Left ventricle myocardium inferior (tissue), 1 donor: ENCODE results near the gene TBCD. TPM values are rescaled to one million over a fixed set of nuclear protein-coding genes. Genes with fewer than 3 reads are reported as not detected.

Experiments
- DNase-seq: peaks from one replicate; pipeline ENCODE4 v3.0.0-alpha.2; 2020
- H3K27ac ChIP-seq: fragments of 200-600 bp; replicated peaks from 2 replicates; pipeline ENCODE4 v1.8.0; 2021
- H3K27me3 ChIP-seq: fragments of 200-600 bp; 2 replicates; pipeline ENCODE4 v1.8.0; 2021; ENCODE audit warnings: low read depth
- H3K36me3 ChIP-seq: fragments of 200-600 bp; 2 replicates; pipeline ENCODE4 v1.8.0; 2021
- H3K4me1 ChIP-seq: fragments of 200-600 bp; 2 replicates; pipeline ENCODE4 v1.8.0; 2021
- H3K4me3 ChIP-seq: fragments of 200-600 bp; 2 replicates; pipeline ENCODE4 v1.8.0; 2021; ENCODE audit warnings: mild to moderate bottlenecking, moderate library complexity
- H3K9me3 ChIP-seq: fragments of 200-600 bp; replicated peaks from 2 replicates; pipeline ENCODE4 v1.8.0; 2021
- CTCF ChIP-seq: fragments of 200-600 bp; IDR thresholded peaks from 2 replicates; pipeline ENCODE4 v1.8.0; 2021; ENCODE audit warnings: antibody characterized with exemption, mild to moderate bottlenecking, borderline replicate concordance
- intact Hi-C: fragments of 100-400 bp; cut with micrococcal nuclease; formaldehyde crosslinking; loops from one replicate; pipeline ENCODE4 v1.11.0; 2022
- total RNA-seq: library from RNA; stranded (reverse); fragmentation: NEBNext Ultra II Directional; extraction: Animal tissue kit (Norgen Biotek cat#: 25700); gene quantifications from one replicate; pipeline ENCODE4 v1.2.1, GENCODE V29; 2021
- donor health status: DM: no; HTN: yes; CAD: no; lungs with severe emphysema.

The TBCD gene
- total RNA-seq, 1 donor from 2014 or later = 48.0 TPM

- H3K27ac ChIP-seq = no peak overlapping the region
- no peak overlapping the region for H3K4me3 ChIP-seq
- H3K9me3 ChIP-seq = no peaks in the 10 kb centered on the region
- peaks cover 91% of the 10 kb centered on the region for H3K36me3 ChIP-seq
- peaks cover 6% of the 10 kb centered on the region for H3K4me1 ChIP-seq
- peak; percentile 4 for DNase-seq
- intact Hi-C loops = no loop called here
- TF ChIP-seq CTCF = no peak
- no peaks in the 10 kb centered on the region for H3K27me3 ChIP-seq
These were observed 176.1 kb downstream of the TBCD start for GRCh38 chr17:82927661-82928601.

- intact Hi-C loops = no loop called here
- DNase-seq = peak; percentile 11
- Histone ChIP-seq H3K27ac (no peak overlapping the region), H3K4me3 (no peak overlapping the region), H3K27me3 (no peaks in the 10 kb centered on the region), H3K36me3 (peaks cover 93% of the 10 kb centered on the region), H3K4me1 (peaks cover 6% of the 10 kb centered on the region), H3K9me3 (no peaks in the 10 kb centered on the region)
- TF ChIP-seq CTCF = no peak
These were observed 177.3 kb downstream of the TBCD start for GRCh38 chr17:82929011-82929622.

- intact Hi-C loops = no loop called here
- Histone ChIP-seq H3K4me3 (no peak overlapping the region), H3K36me3 (peaks cover 93% of the 10 kb centered on the region), H3K27ac (no peak overlapping the region), H3K27me3 (no peaks in the 10 kb centered on the region), H3K9me3 (no peaks in the 10 kb centered on the region), H3K4me1 (peaks cover 6% of the 10 kb centered on the region)
- peak; percentile 9 for DNase-seq
- TF ChIP-seq CTCF = no peak
These were observed 177.8 kb downstream of the TBCD start for GRCh38 chr17:82929676-82930042.

DNA sequence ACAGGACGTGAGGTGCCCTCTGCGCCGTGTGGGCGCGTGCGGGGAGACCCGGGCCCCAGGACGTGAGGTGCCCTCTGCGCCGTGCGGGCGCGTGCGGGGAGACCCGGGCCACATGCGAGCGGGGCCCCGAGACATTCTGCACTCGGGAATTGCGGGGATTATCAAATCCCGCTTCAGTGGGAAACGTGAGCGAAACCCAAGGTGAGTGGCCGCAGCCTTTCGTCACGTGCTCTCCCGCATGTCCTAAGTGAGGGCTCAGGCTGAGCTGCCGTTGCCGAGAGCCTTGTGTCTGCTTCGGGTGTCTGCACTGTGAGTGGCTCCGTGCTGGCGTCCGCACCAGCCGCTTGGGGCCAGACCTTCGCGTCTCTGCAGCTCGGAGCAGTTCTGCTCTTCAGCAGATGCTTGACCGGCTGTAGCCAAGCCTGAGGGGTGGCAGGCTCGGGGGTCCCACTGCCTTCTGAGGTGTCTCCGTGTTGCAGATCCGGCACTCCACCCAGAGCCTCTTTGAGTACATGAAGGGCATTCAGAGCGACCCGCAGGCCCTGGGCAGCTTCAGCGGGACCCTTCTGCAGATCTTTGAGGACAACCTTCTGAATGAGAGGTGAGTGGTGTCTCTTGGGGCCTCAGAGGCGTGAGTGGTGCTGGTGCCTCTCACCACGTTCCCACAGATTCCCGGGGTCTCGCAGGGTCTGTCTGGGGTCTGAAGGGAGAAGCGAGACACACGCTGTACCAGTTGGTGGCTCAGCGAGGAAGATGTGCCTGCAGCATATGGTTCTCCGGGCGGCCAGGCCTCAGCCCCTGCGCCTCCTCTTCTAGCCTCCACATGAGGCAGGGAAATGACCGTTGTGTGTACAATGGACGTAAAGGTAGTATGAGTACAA, 178.4 kb downstream of the TBCD start:
- H3K36me3 ChIP-seq = peaks cover 93% of the 10 kb centered on the region

More for the DNA sequence above, 178.4 kb downstream of the TBCD start:
- Histone ChIP-seq H3K4me1 (peaks cover 6% of the 10 kb centered on the region), H3K27me3 (no peaks in the 10 kb centered on the region), H3K4me3 (no peak overlapping the region), H3K27ac (no peak overlapping the region), H3K9me3 (no peaks in the 10 kb centered on the region)
- intact Hi-C loops = no loop called here
- TF ChIP-seq CTCF = no peak
- DNase-seq = peak; percentile 10
